Measurements from ENCODE around the gene HAL. TPM values are rescaled to one million over a fixed set of nuclear protein-coding genes. Genes with fewer than 3 reads are reported as not detected.

HAL gene
- total and polyA plus RNA-seq, 2 of the 8 experiments (the other 6 are each of a cell fraction or from before 2014, with no cell fraction given) = 0.12 to 0.17 TPM

GRCh38 chr12:96020314-96021003 is 24.3 kb upstream of the HAL start:
- H2BK5ac ChIP-seq (ENCODE audit: low read depth, low read length) = no peak overlapping the region
- no peak overlapping the region for H2AK5ac ChIP-seq (ENCODE audit: low read depth, low read length)
- no peak overlapping the region for H3K27ac ChIP-seq (ENCODE audit: low read depth, low read length)
- no peak overlapping the region for H4K8ac ChIP-seq (ENCODE audit: extremely low read depth, insufficient read depth, low read length)
- ChIA-PET POLR2A (ENCODE audit: partially characterized antibody) (interaction anchor here (1.7 kb wide), 1 partner anchor 15 kb away, joined by 7 read pairs; the partner anchor contains the start of gene LTA4H), CTCF (ENCODE audit: partially characterized antibody) (interaction anchor here (1.2 to 3.8 kb wide), 5 partner anchors 8 to 496 kb away, joined by 3 to 16 read pairs (median 4); no protein-coding TSS in a partner anchor)
- H2AFZ ChIP-seq (ENCODE audit: low read length) = no peak overlapping the region
- H3K79me2 ChIP-seq (ENCODE audit: control insufficient read depth in 1 of 2, insufficient read depth in 2 of 2, low read length in 2 of 2) = no peaks in the 10 kb centered on the region
- no peak overlapping the region for H3K4me2 ChIP-seq (ENCODE audit: insufficient read depth in 1 of 2, low read depth in 2 of 2, low read length in 2 of 2)
- H4K5ac ChIP-seq (ENCODE audit: insufficient read length, low read depth, low read length) = no peak overlapping the region
- no peak overlapping the region for H3K14ac ChIP-seq (ENCODE audit: insufficient read length)
- DNase-seq (ENCODE audit: low read depth in 1 of 2, low spot score in 2 of 2) (no peak), FAIRE-seq (no peak)
- H4K20me1 ChIP-seq (replicated peaks in 1 of 2; ENCODE audit: control insufficient read depth in 1 of 2, insufficient read depth in 2 of 2, low read length in 2 of 2) = no peaks in the 10 kb centered on the region
- WGBS, 2 experiments (ENCODE audit: extremely low coverage in 1 of 2, insufficient coverage in 1 of 2, insufficient read length in 1 of 2, insufficient replicate concordance in 2 of 2, low coverage in 1 of 2, low lambda C conversion rate in 2 of 2, missing lambda C conversion rate in 1 of 2) = 94% methylated on average over 3 of the region's 3 CpGs; no CpG with 5 or more reads in 1 of the 2 experiments
- H2BK20ac ChIP-seq (ENCODE audit: low read length) = no peak overlapping the region
- no peak overlapping the region for H3K18ac ChIP-seq (ENCODE audit: extremely low read depth, low read length)
- H3K4me1 ChIP-seq (replicated peaks in 1 of 4; ENCODE audit: control insufficient read depth in 3 of 4, insufficient read depth in 4 of 4, low read length in 3 of 4) = no peaks in the 10 kb centered on the region
- H3K36me3 ChIP-seq (ENCODE audit: control insufficient read depth in 2 of 4, insufficient read depth in 4 of 4, low read length in 3 of 4) = peaks cover 8 to 77% (median 38%) of the 10 kb centered on the region in 4 experiments; a peak in 7 of 8 replicates
- H3K27me3 ChIP-seq (replicated peaks in 1 of 4; ENCODE audit: control insufficient read depth in 3 of 4, extremely low read depth in 1 of 4, insufficient read depth in 3 of 4, low read length in 3 of 4) = no peaks in the 10 kb centered on the region
- no peak overlapping the region for H3K4ac ChIP-seq (replicated peaks; ENCODE audit: insufficient read length, low read depth, low read length)
- no peak overlapping the region for H3K4me3 ChIP-seq (ENCODE audit: extremely low read depth in 1 of 4, insufficient read depth in 2 of 4, low read depth in 3 of 4, low read length in 4 of 4)
- H2BK15ac ChIP-seq (ENCODE audit: low read length) = no peak overlapping the region
- H3K23me2 ChIP-seq (ENCODE audit: low read depth, low read length) = no peaks in the 10 kb centered on the region
- H4K91ac ChIP-seq (replicated peaks; ENCODE audit: insufficient read length, low read length) = no peak overlapping the region
- H2BK12ac ChIP-seq (ENCODE audit: low read depth, low read length) = no peak overlapping the region
- no peak overlapping the region for H3K23ac ChIP-seq (ENCODE audit: insufficient read length)
- H3K9me3 ChIP-seq (ENCODE audit: insufficient read depth in 2 of 2, low read depth in 1 of 2, low read length in 1 of 2) = no peaks in the 10 kb centered on the region
- H3K9ac ChIP-seq (replicated peaks in 1 of 4; ENCODE audit: extremely low read depth in 1 of 4, low read depth in 3 of 4, low read length in 3 of 4) = no peak overlapping the region
- H3K79me1 ChIP-seq (ENCODE audit: low read depth, low read length) = no peaks in the 10 kb centered on the region
- no peak overlapping the region for H2BK120ac ChIP-seq (replicated peaks; ENCODE audit: low read depth, low read length)
- H3K56ac ChIP-seq (replicated peaks; ENCODE audit: insufficient read length, low read depth, low read length) = no peak overlapping the region
- TF ChIP-seq RBBP5 (IDR thresholded peaks at IDR 0.05; ENCODE audit: borderline replicate concordance, low read depth, low read length) (no peak), BRCA1 (IDR thresholded peaks at IDR 0.05; ENCODE audit: low read depth, low read length) (no peak), NANOG (IDR thresholded peaks at IDR 0.05; ENCODE audit: insufficient read depth, low read depth, low read length, poor library complexity, severe bottlenecking) (no peak), RFX5 (IDR thresholded peaks at IDR 0.05; ENCODE audit: borderline replicate concordance, low read depth, low read length) (no peak), SP2 (IDR thresholded peaks at IDR 0.05; ENCODE audit: low read length) (no peak), CTBP2 (IDR thresholded peaks at IDR 0.05; ENCODE audit: borderline replicate concordance, insufficient read depth, insufficient read length, low read length) (no peak)
